ENCODE measurements around the gene CTNNA2.

CTNNA2 gene

GRCh38 chr2:79940364-79940763 lies 427.5 kb downstream of the CTNNA2 start:
- DNase-seq, result no peak

GRCh38 chr2:79941179-79941578 lies 428.3 kb downstream of the CTNNA2 start:
- no peak for DNase-seq

- no peak for DNase-seq
Measured at GRCh38 chr2:79944205-79944604, 431.4 kb downstream of the CTNNA2 start.

- DNase-seq, result no peak
Measured at GRCh38 chr2:79945653-79946445, 433.0 kb downstream of the CTNNA2 start.

- no peak for DNase-seq
Measured at GRCh38 chr2:79947751-79948150, 434.9 kb downstream of the CTNNA2 start.

GRCh38 chr2:79950526-79950925 lies 437.7 kb downstream of the CTNNA2 start:
- peak; percentile 1 for DNase-seq

GRCh38 chr2:79952616-79953015 lies 439.8 kb downstream of the CTNNA2 start:
- no peak for DNase-seq

- DNase-seq, result no peak
Measured at GRCh38 chr2:79960035-79960434, 447.2 kb downstream of the CTNNA2 start.

- DNase-seq, result no peak
Measured at GRCh38 chr2:79960519-79960918, 447.7 kb downstream of the CTNNA2 start.

GRCh38 chr2:79964966-79965365 lies 452.1 kb downstream of the CTNNA2 start:
- DNase-seq, result no peak

GRCh38 chr2:79966369-79966768 lies 453.5 kb downstream of the CTNNA2 start:
- no peak for DNase-seq

GRCh38 chr2:79966882-79967281 lies 454.0 kb downstream of the CTNNA2 start:
- no peak for DNase-seq

- no peak for DNase-seq
Measured at GRCh38 chr2:79971807-79972206, 459.0 kb downstream of the CTNNA2 start.

- no peak for DNase-seq
Measured at GRCh38 chr2:79972661-79973060, 459.8 kb downstream of the CTNNA2 start.

GRCh38 chr2:79975791-79976565 lies 463.1 kb downstream of the CTNNA2 start:
- DNase-seq, result no peak

- no peak for DNase-seq
Measured at GRCh38 chr2:79977792-79978191, 464.9 kb downstream of the CTNNA2 start.

GRCh38 chr2:79980116-79980515 lies 467.3 kb downstream of the CTNNA2 start:
- no peak for DNase-seq

GRCh38 chr2:79980816-79981215 lies 468.0 kb downstream of the CTNNA2 start:
- no peak for DNase-seq

GRCh38 chr2:79981316-79981715 lies 468.5 kb downstream of the CTNNA2 start:
- no peak for DNase-seq

- no peak for DNase-seq
Measured at GRCh38 chr2:79982445-79982844, 469.6 kb downstream of the CTNNA2 start.

- DNase-seq, result no peak
Measured at GRCh38 chr2:79984476-79984875, 471.6 kb downstream of the CTNNA2 start.

GRCh38 chr2:79985145-79985544 lies 472.3 kb downstream of the CTNNA2 start:
- no peak for DNase-seq

- DNase-seq, result no peak
Measured at GRCh38 chr2:79985571-79985970, 472.7 kb downstream of the CTNNA2 start.

GRCh38 chr2:79993144-79993543 lies 480.3 kb downstream of the CTNNA2 start:
- no peak for DNase-seq
